WTC11 (cell line): ENCODE results near the gene C6orf132. TPM values are rescaled to one million over a fixed set of nuclear protein-coding genes. Genes with fewer than 3 reads are reported as not detected.

ENCODE experiments used
- ATAC-seq: fragments of 200-7000 bp; cut with Tn5 transposase; 2 replicates; pipeline ENCODE4 v1.10.0; 2021; ENCODE audit warnings: mild to moderate bottlenecking, moderate library complexity
- CTCF ChIA-PET: fragments of 300-600 bp; sonication (Branson Sonifier 250); formaldehyde crosslinking; loops from one replicate; lab custom pipeline; 2021; ENCODE audit warnings: antibody characterized with exemption; lab: Charles Lee
- POLR2A ChIA-PET: fragments of 350-600 bp; sonication (Branson Sonifier 250); formaldehyde crosslinking; loops from one replicate; lab custom pipeline; 2021; ENCODE audit warnings: antibody characterized with exemption; lab: Charles Lee
- DNase-seq: peaks from one replicate; pipeline ENCODE4 v3.0.0; 2021; ENCODE audit warnings: low spot score
- H3K27ac Mint-ChIP-seq: 2 replicates; pipeline ENCODE4 v1.8.0; 2021; ENCODE audit warnings: mixed read lengths
- H3K27me3 Mint-ChIP-seq: 2 replicates; pipeline ENCODE4 v1.8.0; 2021; ENCODE audit warnings: low read depth, mild to moderate bottlenecking, moderate library complexity, mixed read lengths
- H3K36me3 Mint-ChIP-seq: 2 replicates; pipeline ENCODE4 v1.8.0; 2021; ENCODE audit warnings: mixed read lengths
- H3K4me1 Mint-ChIP-seq: 2 replicates; pipeline ENCODE4 v1.8.0; 2022; ENCODE audit warnings: mixed read lengths
- H3K4me3 Mint-ChIP-seq: 2 replicates; pipeline ENCODE4 v1.8.0; 2021; ENCODE audit warnings: mild to moderate bottlenecking, moderate library complexity, mixed read lengths
- H3K9me3 Mint-ChIP-seq: 2 replicates; pipeline ENCODE4 v1.8.0; 2021; ENCODE audit warnings: mixed read lengths
- ATF1 ChIP-seq: sonication (generic); formaldehyde crosslinking; IDR thresholded peaks from 2 replicates; pipeline ENCODE4 v1.8.1; 2023; ENCODE audit warnings: mild to moderate bottlenecking, moderate library complexity, missing genetic modification reagents
- CREB1 ChIP-seq: sonication (generic); formaldehyde crosslinking; IDR thresholded peaks from 2 replicates; pipeline ENCODE4 v1.8.0; 2023; ENCODE audit warnings: mild to moderate bottlenecking, missing genetic modification reagents
- CREM ChIP-seq: sonication (generic); formaldehyde crosslinking; IDR thresholded peaks from 2 replicates; pipeline ENCODE4 v1.8.1; 2022; ENCODE audit warnings: mild to moderate bottlenecking, missing genetic modification reagents, moderate library complexity
- ELF4 ChIP-seq: sonication (generic); formaldehyde crosslinking; IDR thresholded peaks from 2 replicates; pipeline ENCODE4 v1.8.1; 2022; ENCODE audit warnings: low read depth, mild to moderate bottlenecking, moderate library complexity, missing genetic modification reagents
- ESRRA ChIP-seq: sonication (generic); formaldehyde crosslinking; IDR thresholded peaks from 2 replicates; pipeline ENCODE4 v1.8.1; 2022; ENCODE audit warnings: mild to moderate bottlenecking, missing genetic modification reagents, borderline replicate concordance
- GABPB1 ChIP-seq: sonication (generic); formaldehyde crosslinking; IDR thresholded peaks from 2 replicates; pipeline ENCODE4 v1.8.1; 2023; ENCODE audit warnings: mild to moderate bottlenecking, missing genetic modification reagents
- IRF2 ChIP-seq: sonication (generic); formaldehyde crosslinking; IDR thresholded peaks from 2 replicates; pipeline ENCODE4 v1.8.0; 2022; ENCODE audit warnings: low read depth, missing genetic modification reagents, borderline replicate concordance
- JUN ChIP-seq: sonication (generic); formaldehyde crosslinking; IDR thresholded peaks from 2 replicates; pipeline ENCODE4 v1.8.0; 2023; ENCODE audit warnings: mild to moderate bottlenecking, missing genetic modification reagents
- KAT7 ChIP-seq: sonication (generic); formaldehyde crosslinking; IDR thresholded peaks from 2 replicates; pipeline ENCODE4 v1.8.1; 2023; ENCODE audit warnings: missing genetic modification reagents, mild to moderate bottlenecking, borderline replicate concordance
- NR1H2 ChIP-seq: sonication (generic); formaldehyde crosslinking; IDR thresholded peaks from 2 replicates; pipeline ENCODE4 v1.9.0; 2021; ENCODE audit warnings: mild to moderate bottlenecking, moderate library complexity, missing genetic modification reagents
- NR2C2 ChIP-seq: sonication (generic); formaldehyde crosslinking; IDR thresholded peaks from 2 replicates; pipeline ENCODE4 v1.8.0; 2022; ENCODE audit warnings: mild to moderate bottlenecking, missing genetic modification reagents
- RORB ChIP-seq: fragments of 250-450 bp; sonication (Bioruptor Pico); IDR thresholded peaks from 2 replicates; pipeline ENCODE4 v1.9.0; 2021; ENCODE audit warnings: mild to moderate bottlenecking
- SOX15 ChIP-seq: fragments of 250-450 bp; sonication (Bioruptor Pico); IDR thresholded peaks from 2 replicates; pipeline ENCODE4 v1.9.0; 2021; ENCODE audit warnings: mild to moderate bottlenecking
- ZNF121 ChIP-seq: sonication (generic); formaldehyde crosslinking; IDR thresholded peaks from 2 replicates; pipeline ENCODE4 v1.8.0; 2023; ENCODE audit warnings: missing genetic modification reagents
- ZNF138 ChIP-seq: sonication (generic); formaldehyde crosslinking; conservative IDR thresholded peaks from 2 replicates; pipeline ENCODE4 v1.8.1; 2022; ENCODE audit warnings: mild to moderate bottlenecking, moderate library complexity, missing genetic modification reagents
- ZNF219 ChIP-seq: sonication (generic); formaldehyde crosslinking; IDR thresholded peaks from 2 replicates; pipeline ENCODE4 v1.8.0; 2023; ENCODE audit warnings: missing genetic modification reagents, mild to moderate bottlenecking, borderline replicate concordance
- ZNF317 ChIP-seq: sonication (generic); formaldehyde crosslinking; IDR thresholded peaks from 2 replicates; pipeline ENCODE4 v1.8.1; 2023; ENCODE audit warnings: low read depth, mild to moderate bottlenecking, moderate library complexity, missing genetic modification reagents, borderline replicate concordance
- ZNF396 ChIP-seq: fragments of 250-450 bp; sonication (Bioruptor Pico); IDR thresholded peaks from 2 replicates; pipeline ENCODE4 v1.8.0; 2021; ENCODE audit warnings: mild to moderate bottlenecking, moderate library complexity, borderline replicate concordance
- ZNF671 ChIP-seq: fragments of 250-450 bp; sonication (Bioruptor Pico); IDR thresholded peaks from 2 replicates; pipeline ENCODE4 v1.8.0; 2021; ENCODE audit warnings: mild to moderate bottlenecking
- total RNA-seq: library from RNA; stranded (reverse); gene quantifications from 3 replicates; pipeline ENCODE4 v1.2.3, GENCODE V29; 2021
- TF ChIP-seq, protein P1 (sequence below): sonication (generic); formaldehyde crosslinking; IDR thresholded peaks from 2 replicates; pipeline ENCODE4 v1.8.0; 2023; ENCODE audit warnings: mild to moderate bottlenecking, missing genetic modification reagents
- TF ChIP-seq, protein P2 (sequence below): fragments of 250-450 bp; sonication (Bioruptor Pico); IDR thresholded peaks from 2 replicates; pipeline ENCODE4 v2.1.2; 2022; ENCODE audit warnings: mild to moderate bottlenecking, moderate library complexity
- TF ChIP-seq, protein P3 (sequence below): sonication (generic); formaldehyde crosslinking; IDR thresholded peaks from 2 replicates; pipeline ENCODE4 v1.8.0; 2022; ENCODE audit warnings: mild to moderate bottlenecking, missing genetic modification reagents
- TF ChIP-seq, protein P4 (sequence below): sonication (generic); formaldehyde crosslinking; IDR thresholded peaks from 2 replicates; pipeline ENCODE4 v1.8.1; 2022; ENCODE audit warnings: mild to moderate bottlenecking, missing genetic modification reagents, moderate library complexity, borderline replicate concordance
- TF ChIP-seq, protein P5 (sequence below): fragments of 250-450 bp; sonication (Bioruptor Pico); IDR thresholded peaks from 2 replicates; pipeline ENCODE4 v1.9.0; 2021; ENCODE audit warnings: mild to moderate bottlenecking, borderline replicate concordance
- TF ChIP-seq, protein P6 (sequence below): sonication (generic); formaldehyde crosslinking; conservative IDR thresholded peaks from 2 replicates; pipeline ENCODE4 v1.8.1; 2022; ENCODE audit warnings: mild to moderate bottlenecking, missing genetic modification reagents

Gene C6orf132
- total RNA-seq, 1 experiment from 2014 or later: 52.6 TPM

DNA sequence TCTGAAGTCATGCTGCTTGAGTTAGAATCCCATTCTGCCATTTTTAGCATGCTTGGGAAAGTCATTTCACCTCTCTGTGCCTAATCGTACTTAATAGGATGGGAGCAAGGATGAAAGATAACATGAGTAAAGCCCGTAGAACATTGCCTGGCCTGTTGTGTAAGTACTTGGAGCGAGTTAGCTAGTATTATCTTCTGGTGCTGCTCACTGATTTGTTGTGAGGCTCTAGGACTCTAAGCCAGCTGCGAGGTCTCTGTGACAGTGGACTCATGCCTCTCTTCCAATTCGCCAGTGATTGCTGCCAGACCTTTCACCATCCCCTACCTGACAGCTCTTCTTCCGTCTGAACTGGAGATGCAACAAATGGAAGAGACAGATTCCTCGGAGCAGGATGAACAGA lies 74.2 kb downstream of the C6orf132 start (continued):
- TF ChIP-seq, protein P1, sequence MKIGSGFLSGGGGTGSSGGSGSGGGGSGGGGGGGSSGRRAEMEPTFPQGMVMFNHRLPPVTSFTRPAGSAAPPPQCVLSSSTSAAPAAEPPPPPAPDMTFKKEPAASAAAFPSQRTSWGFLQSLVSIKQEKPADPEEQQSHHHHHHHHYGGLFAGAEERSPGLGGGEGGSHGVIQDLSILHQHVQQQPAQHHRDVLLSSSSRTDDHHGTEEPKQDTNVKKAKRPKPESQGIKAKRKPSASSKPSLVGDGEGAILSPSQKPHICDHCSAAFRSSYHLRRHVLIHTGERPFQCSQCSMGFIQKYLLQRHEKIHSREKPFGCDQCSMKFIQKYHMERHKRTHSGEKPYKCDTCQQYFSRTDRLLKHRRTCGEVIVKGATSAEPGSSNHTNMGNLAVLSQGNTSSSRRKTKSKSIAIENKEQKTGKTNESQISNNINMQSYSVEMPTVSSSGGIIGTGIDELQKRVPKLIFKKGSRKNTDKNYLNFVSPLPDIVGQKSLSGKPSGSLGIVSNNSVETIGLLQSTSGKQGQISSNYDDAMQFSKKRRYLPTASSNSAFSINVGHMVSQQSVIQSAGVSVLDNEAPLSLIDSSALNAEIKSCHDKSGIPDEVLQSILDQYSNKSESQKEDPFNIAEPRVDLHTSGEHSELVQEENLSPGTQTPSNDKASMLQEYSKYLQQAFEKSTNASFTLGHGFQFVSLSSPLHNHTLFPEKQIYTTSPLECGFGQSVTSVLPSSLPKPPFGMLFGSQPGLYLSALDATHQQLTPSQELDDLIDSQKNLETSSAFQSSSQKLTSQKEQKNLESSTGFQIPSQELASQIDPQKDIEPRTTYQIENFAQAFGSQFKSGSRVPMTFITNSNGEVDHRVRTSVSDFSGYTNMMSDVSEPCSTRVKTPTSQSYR (CRISPR knock-in tag): no peak
- no peak for TF ChIP-seq NR2C2 (CRISPR knock-in tag)
- no peak for TF ChIP-seq CREB1 (CRISPR knock-in tag)
- no peak for TF ChIP-seq JUN (CRISPR knock-in tag)
- no peak for TF ChIP-seq ELF4 (CRISPR knock-in tag)
- TF ChIP-seq KAT7 (CRISPR knock-in tag): no peak
- no peak for TF ChIP-seq NR1H2 (CRISPR knock-in tag)
- TF ChIP-seq ATF1 (CRISPR knock-in tag): no peak
- TF ChIP-seq, protein P2, sequence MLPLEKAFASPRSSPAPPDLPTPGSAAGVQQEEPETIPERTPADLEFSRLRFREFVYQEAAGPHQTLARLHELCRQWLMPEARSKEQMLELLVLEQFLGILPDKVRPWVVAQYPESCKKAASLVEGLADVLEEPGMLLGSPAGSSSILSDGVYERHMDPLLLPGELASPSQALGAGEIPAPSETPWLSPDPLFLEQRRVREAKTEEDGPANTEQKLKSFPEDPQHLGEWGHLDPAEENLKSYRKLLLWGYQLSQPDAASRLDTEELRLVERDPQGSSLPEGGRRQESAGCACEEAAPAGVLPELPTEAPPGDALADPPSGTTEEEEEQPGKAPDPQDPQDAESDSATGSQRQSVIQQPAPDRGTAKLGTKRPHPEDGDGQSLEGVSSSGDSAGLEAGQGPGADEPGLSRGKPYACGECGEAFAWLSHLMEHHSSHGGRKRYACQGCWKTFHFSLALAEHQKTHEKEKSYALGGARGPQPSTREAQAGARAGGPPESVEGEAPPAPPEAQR (CRISPR knock-in tag): no peak
- no peak for TF ChIP-seq GABPB1 (CRISPR knock-in tag)
- no peak for TF ChIP-seq ZNF219
- no peak for TF ChIP-seq CREM
- TF ChIP-seq ZNF317 (CRISPR knock-in tag): no peak
- TF ChIP-seq, all 79 proteins: peak for 0

DNA sequence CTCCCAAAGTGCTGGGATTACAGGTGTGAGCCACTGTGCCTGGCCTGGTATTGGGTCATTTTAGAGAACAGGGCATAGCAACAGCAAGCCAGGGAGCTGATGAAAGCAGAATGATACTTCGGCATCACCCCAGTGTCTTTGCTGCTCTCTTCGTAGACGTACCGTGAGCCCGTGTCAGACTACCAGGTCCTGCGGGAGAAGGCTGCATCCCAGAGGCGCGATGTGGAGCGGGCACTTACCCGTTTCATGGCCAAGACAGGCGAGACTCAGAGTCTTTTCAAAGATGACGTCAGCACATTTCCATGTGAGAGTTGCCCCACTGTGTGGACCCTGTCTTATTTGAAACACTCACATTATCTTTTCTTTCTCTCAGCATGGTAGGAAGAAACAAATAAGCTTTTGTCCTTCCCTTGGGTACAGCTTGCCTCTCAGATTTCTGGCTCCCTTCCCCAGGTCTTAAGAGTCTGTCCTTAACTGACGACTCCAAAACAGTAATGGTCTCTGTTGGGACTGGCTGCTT lies 76.2 kb downstream of the C6orf132 start:
- ChIA-PET CTCF (interaction anchor here (1.3 kb wide), 1 partner anchor 22 kb away, joined by 3 read pairs; no protein-coding TSS in a partner anchor), POLR2A (interaction anchor here (0.6 kb wide), 1 partner anchor 33 kb away, joined by 3 read pairs; no protein-coding TSS in a partner anchor)
- Mint-ChIP-seq H3K4me1 (no peaks in the 10 kb centered on the region), H3K36me3 (peaks cover 38% of the 10 kb centered on the region), H3K27ac (no peak overlapping the region), H3K4me3 (no peak overlapping the region), H3K9me3 (no peaks in the 10 kb centered on the region), H3K27me3 (no peaks in the 10 kb centered on the region)
- DNase-seq (no peak), ATAC-seq (no peak)
- no peak for TF ChIP-seq ZNF671 (CRISPR knock-in tag)
- TF ChIP-seq ESRRA: no peak
- no peak for TF ChIP-seq ZNF317 (CRISPR knock-in tag)
- TF ChIP-seq, protein P3, sequence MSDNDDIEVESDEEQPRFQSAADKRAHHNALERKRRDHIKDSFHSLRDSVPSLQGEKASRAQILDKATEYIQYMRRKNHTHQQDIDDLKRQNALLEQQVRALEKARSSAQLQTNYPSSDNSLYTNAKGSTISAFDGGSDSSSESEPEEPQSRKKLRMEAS (CRISPR knock-in tag): no peak
- TF ChIP-seq, protein P4, sequence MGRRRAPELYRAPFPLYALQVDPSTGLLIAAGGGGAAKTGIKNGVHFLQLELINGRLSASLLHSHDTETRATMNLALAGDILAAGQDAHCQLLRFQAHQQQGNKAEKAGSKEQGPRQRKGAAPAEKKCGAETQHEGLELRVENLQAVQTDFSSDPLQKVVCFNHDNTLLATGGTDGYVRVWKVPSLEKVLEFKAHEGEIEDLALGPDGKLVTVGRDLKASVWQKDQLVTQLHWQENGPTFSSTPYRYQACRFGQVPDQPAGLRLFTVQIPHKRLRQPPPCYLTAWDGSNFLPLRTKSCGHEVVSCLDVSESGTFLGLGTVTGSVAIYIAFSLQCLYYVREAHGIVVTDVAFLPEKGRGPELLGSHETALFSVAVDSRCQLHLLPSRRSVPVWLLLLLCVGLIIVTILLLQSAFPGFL (CRISPR knock-in tag): no peak
- TF ChIP-seq ZNF396 (CRISPR knock-in tag): no peak
- no peak for TF ChIP-seq IRF2 (CRISPR knock-in tag)
- TF ChIP-seq JUN (CRISPR knock-in tag): no peak
- TF ChIP-seq SOX15 (CRISPR knock-in tag): no peak
- TF ChIP-seq, protein P5, sequence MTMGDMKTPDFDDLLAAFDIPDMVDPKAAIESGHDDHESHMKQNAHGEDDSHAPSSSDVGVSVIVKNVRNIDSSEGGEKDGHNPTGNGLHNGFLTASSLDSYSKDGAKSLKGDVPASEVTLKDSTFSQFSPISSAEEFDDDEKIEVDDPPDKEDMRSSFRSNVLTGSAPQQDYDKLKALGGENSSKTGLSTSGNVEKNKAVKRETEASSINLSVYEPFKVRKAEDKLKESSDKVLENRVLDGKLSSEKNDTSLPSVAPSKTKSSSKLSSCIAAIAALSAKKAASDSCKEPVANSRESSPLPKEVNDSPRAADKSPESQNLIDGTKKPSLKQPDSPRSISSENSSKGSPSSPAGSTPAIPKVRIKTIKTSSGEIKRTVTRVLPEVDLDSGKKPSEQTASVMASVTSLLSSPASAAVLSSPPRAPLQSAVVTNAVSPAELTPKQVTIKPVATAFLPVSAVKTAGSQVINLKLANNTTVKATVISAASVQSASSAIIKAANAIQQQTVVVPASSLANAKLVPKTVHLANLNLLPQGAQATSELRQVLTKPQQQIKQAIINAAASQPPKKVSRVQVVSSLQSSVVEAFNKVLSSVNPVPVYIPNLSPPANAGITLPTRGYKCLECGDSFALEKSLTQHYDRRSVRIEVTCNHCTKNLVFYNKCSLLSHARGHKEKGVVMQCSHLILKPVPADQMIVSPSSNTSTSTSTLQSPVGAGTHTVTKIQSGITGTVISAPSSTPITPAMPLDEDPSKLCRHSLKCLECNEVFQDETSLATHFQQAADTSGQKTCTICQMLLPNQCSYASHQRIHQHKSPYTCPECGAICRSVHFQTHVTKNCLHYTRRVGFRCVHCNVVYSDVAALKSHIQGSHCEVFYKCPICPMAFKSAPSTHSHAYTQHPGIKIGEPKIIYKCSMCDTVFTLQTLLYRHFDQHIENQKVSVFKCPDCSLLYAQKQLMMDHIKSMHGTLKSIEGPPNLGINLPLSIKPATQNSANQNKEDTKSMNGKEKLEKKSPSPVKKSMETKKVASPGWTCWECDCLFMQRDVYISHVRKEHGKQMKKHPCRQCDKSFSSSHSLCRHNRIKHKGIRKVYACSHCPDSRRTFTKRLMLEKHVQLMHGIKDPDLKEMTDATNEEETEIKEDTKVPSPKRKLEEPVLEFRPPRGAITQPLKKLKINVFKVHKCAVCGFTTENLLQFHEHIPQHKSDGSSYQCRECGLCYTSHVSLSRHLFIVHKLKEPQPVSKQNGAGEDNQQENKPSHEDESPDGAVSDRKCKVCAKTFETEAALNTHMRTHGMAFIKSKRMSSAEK (CRISPR knock-in tag): no peak
- TF ChIP-seq GABPB1 (CRISPR knock-in tag): no peak
- TF ChIP-seq, protein P6, sequence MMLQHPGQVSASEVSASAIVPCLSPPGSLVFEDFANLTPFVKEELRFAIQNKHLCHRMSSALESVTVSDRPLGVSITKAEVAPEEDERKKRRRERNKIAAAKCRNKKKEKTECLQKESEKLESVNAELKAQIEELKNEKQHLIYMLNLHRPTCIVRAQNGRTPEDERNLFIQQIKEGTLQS (CRISPR knock-in tag): no peak
- TF ChIP-seq ZNF121 (CRISPR knock-in tag): no peak
- TF ChIP-seq ZNF138 (CRISPR knock-in tag): no peak
- no peak for TF ChIP-seq RORB (CRISPR knock-in tag)
